Measurements from ENCODE around the gene PDLIM3.

- TF ChIP-seq USF2 (IDR thresholded peaks at IDR 0.05; ENCODE audit: low read depth, low read length) (no peak), CTCF (conservative IDR thresholded peaks at IDR 0.05; ENCODE audit: low read depth, low read length) (no peak), FOS (IDR thresholded peaks at IDR 0.05; ENCODE audit: low read depth, low read length) (no peak), RFX5 (IDR thresholded peaks at IDR 0.05; ENCODE audit: low read depth, low read length) (no peak), POLR2A (IDR thresholded peaks at IDR 0.05; ENCODE audit: low read depth, low read length) (no peak), SMC3 (IDR thresholded peaks at IDR 0.05; ENCODE audit: low read depth, low read length) (no peak), RAD21 (IDR thresholded peaks at IDR 0.05; ENCODE audit: low read length) (no peak), MXI1 (IDR thresholded peaks at IDR 0.05; ENCODE audit: borderline replicate concordance, low read depth, low read length) (no peak), ELK1 (IDR thresholded peaks at IDR 0.05; ENCODE audit: borderline replicate concordance, low read depth, low read length) (no peak), RCOR1 (IDR thresholded peaks at IDR 0.05; ENCODE audit: insufficient replicate concordance, low read length) (no peak), BHLHE40 (IDR thresholded peaks at IDR 0.05; ENCODE audit: low read depth, low read length) (no peak), MAZ (IDR thresholded peaks at IDR 0.05; ENCODE audit: borderline replicate concordance, low read depth, low read length) (no peak), CHD1 (IDR thresholded peaks at IDR 0.05; ENCODE audit: low read depth, low read length) (no peak), CEBPB (IDR thresholded peaks at IDR 0.05; ENCODE audit: low read depth, low read length) (no peak)
Measured at GRCh38 chr4:185523862-185524261, 11.4 kb downstream of the PDLIM3 start.

All from IMR-90 (cell line).